HEK293 (cell line): ENCODE results near the gene PLD3.

Experiments used
- GLI4 ChIP-seq: fragments of 450-650 bp; formaldehyde crosslinking; IDR thresholded peaks from 2 replicates; pipeline ENCODE4 v1.5.1; 2016; ENCODE audit warnings: missing biosample characterization, missing genetic modification characterization
- SCRT1 ChIP-seq: fragments of 450-650 bp; formaldehyde crosslinking; IDR thresholded peaks from 2 replicates; pipeline ENCODE4 v1.5.1; 2016; ENCODE audit warnings: missing biosample characterization, missing genetic modification characterization, borderline replicate concordance
- ZBTB7A ChIP-seq: fragments of 450-650 bp; formaldehyde crosslinking; IDR thresholded peaks from 2 replicates; pipeline ENCODE4 v1.5.1; 2016; ENCODE audit warnings: low read depth, missing biosample characterization, missing genetic modification characterization
- ZNF148 ChIP-seq: fragments of 450-650 bp; formaldehyde crosslinking; IDR thresholded peaks from 2 replicates; pipeline ENCODE4 v1.5.0; 2017; ENCODE audit warnings: missing biosample characterization, missing genetic modification characterization, borderline replicate concordance
- ZNF341 ChIP-seq: fragments of 450-650 bp; formaldehyde crosslinking; IDR thresholded peaks from 2 replicates; pipeline ENCODE4; 2016; ENCODE audit warnings: low read depth, missing biosample characterization, missing genetic modification characterization
- ZNF658 ChIP-seq: fragments of 450-650 bp; formaldehyde crosslinking; IDR thresholded peaks from 2 replicates; pipeline ENCODE4; 2016; ENCODE audit warnings: missing biosample characterization, missing genetic modification characterization
- ZNF830 ChIP-seq: fragments of 450-650 bp; IDR thresholded peaks from 2 replicates; pipeline ENCODE4 v1.5.0; 2018; ENCODE audit warnings: missing biosample characterization, missing genetic modification characterization, low read depth, mild to moderate bottlenecking, moderate library complexity
- ZSCAN23 ChIP-seq: fragments of 450-650 bp; formaldehyde crosslinking; IDR thresholded peaks from 2 replicates; pipeline ENCODE4 v1.5.1; 2016; ENCODE audit warnings: missing biosample characterization, missing genetic modification characterization
- TF ChIP-seq, protein P1 (sequence below): fragments of 450-650 bp; formaldehyde crosslinking; IDR thresholded peaks from 2 replicates; pipeline ENCODE4 v1.5.1; 2016; ENCODE audit warnings: missing biosample characterization, missing genetic modification characterization
- TF ChIP-seq, protein P2 (sequence below): fragments of 450-650 bp; formaldehyde crosslinking; IDR thresholded peaks from 2 replicates; pipeline ENCODE4 v1.5.1; 2016; ENCODE audit warnings: missing biosample characterization, missing genetic modification characterization
- TF ChIP-seq, protein P3 (sequence below): fragments of 450-650 bp; formaldehyde crosslinking; IDR thresholded peaks from 2 replicates; pipeline ENCODE4 v1.5.1; 2016; ENCODE audit warnings: missing biosample characterization, missing genetic modification characterization

DNA sequence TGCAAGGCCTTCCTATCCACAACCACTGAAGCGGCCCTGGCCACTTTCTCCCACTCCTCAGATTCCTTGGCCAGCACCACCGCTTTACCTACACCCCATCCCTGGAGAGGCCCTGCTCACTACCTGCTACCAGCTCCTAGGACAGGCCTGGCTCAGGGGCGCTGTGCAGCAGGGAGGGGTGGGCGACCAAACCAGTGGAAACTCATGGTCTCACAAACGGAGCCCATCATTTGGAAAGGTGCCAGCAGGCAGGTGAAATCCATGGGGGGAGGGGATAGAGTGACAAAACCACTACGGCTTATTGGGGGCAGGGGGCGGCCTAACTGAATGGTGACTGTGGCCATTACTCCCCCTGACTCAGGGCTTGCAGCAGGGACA lies 27.9 kb upstream of the PLD3 start:
- TF ChIP-seq ZNF148: no peak
- no peak for TF ChIP-seq SCRT1 (tag by site-specific recombination)
- no peak for TF ChIP-seq ZBTB7A
- TF ChIP-seq ZSCAN23 (tag by site-specific recombination): no peak
- TF ChIP-seq, protein P1, sequence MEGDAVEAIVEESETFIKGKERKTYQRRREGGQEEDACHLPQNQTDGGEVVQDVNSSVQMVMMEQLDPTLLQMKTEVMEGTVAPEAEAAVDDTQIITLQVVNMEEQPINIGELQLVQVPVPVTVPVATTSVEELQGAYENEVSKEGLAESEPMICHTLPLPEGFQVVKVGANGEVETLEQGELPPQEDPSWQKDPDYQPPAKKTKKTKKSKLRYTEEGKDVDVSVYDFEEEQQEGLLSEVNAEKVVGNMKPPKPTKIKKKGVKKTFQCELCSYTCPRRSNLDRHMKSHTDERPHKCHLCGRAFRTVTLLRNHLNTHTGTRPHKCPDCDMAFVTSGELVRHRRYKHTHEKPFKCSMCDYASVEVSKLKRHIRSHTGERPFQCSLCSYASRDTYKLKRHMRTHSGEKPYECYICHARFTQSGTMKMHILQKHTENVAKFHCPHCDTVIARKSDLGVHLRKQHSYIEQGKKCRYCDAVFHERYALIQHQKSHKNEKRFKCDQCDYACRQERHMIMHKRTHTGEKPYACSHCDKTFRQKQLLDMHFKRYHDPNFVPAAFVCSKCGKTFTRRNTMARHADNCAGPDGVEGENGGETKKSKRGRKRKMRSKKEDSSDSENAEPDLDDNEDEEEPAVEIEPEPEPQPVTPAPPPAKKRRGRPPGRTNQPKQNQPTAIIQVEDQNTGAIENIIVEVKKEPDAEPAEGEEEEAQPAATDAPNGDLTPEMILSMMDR (tag by site-specific recombination): no peak
- no peak for TF ChIP-seq ZNF830 (tag by site-specific recombination)
- TF ChIP-seq ZNF341 (tag by site-specific recombination): no peak
- no peak for TF ChIP-seq ZNF658 (tag by site-specific recombination)
- TF ChIP-seq GLI4 (tag by site-specific recombination): no peak
- TF ChIP-seq, protein P2, sequence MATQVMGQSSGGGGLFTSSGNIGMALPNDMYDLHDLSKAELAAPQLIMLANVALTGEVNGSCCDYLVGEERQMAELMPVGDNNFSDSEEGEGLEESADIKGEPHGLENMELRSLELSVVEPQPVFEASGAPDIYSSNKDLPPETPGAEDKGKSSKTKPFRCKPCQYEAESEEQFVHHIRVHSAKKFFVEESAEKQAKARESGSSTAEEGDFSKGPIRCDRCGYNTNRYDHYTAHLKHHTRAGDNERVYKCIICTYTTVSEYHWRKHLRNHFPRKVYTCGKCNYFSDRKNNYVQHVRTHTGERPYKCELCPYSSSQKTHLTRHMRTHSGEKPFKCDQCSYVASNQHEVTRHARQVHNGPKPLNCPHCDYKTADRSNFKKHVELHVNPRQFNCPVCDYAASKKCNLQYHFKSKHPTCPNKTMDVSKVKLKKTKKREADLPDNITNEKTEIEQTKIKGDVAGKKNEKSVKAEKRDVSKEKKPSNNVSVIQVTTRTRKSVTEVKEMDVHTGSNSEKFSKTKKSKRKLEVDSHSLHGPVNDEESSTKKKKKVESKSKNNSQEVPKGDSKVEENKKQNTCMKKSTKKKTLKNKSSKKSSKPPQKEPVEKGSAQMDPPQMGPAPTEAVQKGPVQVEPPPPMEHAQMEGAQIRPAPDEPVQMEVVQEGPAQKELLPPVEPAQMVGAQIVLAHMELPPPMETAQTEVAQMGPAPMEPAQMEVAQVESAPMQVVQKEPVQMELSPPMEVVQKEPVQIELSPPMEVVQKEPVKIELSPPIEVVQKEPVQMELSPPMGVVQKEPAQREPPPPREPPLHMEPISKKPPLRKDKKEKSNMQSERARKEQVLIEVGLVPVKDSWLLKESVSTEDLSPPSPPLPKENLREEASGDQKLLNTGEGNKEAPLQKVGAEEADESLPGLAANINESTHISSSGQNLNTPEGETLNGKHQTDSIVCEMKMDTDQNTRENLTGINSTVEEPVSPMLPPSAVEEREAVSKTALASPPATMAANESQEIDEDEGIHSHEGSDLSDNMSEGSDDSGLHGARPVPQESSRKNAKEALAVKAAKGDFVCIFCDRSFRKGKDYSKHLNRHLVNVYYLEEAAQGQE (tag by site-specific recombination): no peak
- TF ChIP-seq, protein P3, sequence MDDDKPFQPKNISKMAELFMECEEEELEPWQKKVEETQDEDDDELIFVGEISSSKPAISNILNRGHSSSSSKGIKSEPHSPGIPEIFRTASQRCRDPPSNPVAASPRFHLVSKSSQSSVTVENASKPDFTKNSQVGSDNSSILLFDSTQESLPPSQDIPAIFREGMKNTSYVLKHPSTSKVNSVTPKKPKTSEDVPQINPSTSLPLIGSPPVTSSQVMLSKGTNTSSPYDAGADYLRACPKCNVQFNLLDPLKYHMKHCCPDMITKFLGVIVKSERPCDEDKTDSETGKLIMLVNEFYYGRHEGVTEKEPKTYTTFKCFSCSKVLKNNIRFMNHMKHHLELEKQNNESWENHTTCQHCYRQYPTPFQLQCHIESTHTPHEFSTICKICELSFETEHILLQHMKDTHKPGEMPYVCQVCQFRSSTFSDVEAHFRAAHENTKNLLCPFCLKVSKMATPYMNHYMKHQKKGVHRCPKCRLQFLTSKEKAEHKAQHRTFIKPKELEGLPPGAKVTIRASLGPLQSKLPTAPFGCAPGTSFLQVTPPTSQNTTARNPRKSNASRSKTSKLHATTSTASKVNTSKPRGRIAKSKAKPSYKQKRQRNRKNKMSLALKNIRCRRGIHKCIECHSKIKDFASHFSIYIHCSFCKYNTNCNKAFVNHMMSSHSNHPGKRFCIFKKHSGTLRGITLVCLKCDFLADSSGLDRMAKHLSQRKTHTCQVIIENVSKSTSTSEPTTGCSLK (tag by site-specific recombination): no peak
